GM18511 (cell line): ENCODE data around the gene RFX3.
"Not testable (repeated sequence)": the region's sequence is repeated elsewhere in the genome, so short reads cannot be mapped to it uniquely, and the experiment has no call there.

Experiments
- ATAC-seq: cut with Tn5 transposase; IDR thresholded peaks from one replicate; pipeline ENCODE4 v1.9.1; 2021; ENCODE audit warnings: mild to moderate bottlenecking, moderate library complexity; ENCODE audit not compliant: unreplicated experiment

RFX3 gene

DNA sequence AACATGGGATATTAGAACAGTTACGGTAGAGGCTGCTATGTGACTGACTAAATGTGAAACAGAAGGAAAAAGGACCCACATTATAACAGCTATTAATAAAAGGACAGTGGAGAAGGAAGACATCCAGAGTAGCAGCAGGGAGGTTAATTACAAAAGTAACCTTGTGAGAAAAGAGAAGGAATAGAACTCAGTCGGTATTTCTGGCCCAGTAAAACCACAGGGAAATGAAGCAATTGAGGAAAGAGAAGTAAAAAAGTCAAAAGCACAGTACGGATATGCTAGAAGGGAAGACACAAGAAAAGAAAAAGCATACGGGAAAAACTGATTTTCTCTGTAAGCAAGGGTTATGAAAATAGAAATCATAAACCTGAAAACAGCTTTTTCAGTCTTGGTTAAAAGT is 164.7 kb downstream of the RFX3 start:
- ATAC-seq, result no peak

- ATAC-seq, result no peak
Observed at GRCh38 chr9:3360245-3360644, 165.6 kb downstream of the RFX3 start.

DNA sequence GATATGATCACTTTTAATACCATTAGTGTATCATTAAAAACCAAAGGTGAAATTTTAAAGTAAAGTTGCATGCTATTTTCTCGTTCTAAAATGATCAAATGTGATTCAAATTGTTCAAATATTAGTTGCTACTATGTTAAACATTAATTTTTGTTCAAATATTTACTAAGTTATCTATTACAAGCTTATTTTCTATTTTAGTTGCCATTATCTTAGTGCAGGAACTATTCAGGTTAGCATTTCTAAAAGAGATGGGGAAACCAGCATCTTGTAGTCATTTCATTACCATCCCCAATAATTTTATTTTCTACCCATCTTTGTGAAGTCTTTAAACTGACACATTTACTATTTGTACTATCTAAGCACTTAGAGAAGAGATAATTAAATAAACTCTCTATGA is 166.0 kb downstream of the RFX3 start:
- no peak for ATAC-seq

- no peak for ATAC-seq
Observed at GRCh38 chr9:3359048-3359692, 166.6 kb downstream of the RFX3 start.

GRCh38 chr9:3348169-3348568 is 177.6 kb downstream of the RFX3 start:
- no peak for ATAC-seq

- no peak for ATAC-seq
Observed at GRCh38 chr9:3346549-3346948, 179.3 kb downstream of the RFX3 start.

DNA sequence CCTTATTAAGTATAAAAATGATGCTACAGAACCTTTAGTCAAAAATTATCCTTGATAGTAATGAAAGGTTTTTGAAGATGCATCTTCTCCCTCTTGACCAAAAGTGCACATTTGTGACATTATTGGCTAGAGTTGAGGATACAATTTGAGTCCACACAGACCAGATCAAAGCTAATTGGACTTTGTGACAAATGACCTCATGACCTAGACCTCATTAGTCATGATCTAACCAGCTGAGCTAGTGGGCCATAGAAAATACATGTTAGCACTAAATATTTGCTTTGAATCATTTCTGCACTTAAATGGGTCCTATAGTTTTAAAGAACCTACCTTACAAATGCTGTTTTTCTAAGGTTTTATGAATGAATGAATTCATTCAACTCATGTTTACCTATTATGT is 182.1 kb downstream of the RFX3 start:
- ATAC-seq, result no peak

GRCh38 chr9:3342159-3342777 is 183.5 kb downstream of the RFX3 start:
- no peak for ATAC-seq

GRCh38 chr9:3337515-3338225 is 188.1 kb downstream of the RFX3 start:
- ATAC-seq, result no peak

DNA sequence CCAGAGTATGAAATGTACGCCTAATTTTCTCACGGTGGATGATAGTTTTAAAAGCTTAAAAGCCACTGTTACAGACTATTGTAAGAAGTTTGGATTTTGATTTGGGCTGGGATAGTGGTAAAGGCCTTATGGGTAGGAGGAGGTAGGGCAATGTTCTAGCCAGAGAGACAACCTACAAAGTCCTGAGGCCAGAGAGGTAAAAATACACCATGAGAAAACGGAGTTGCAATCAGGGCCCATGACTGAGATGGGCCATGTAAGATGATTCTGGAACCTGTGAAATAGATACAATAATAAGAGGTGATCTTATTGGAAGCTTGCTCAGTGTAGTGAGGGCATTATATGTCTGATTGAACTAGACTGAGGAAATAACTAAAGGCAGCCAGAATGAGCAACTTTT is 188.8 kb downstream of the RFX3 start:
- no peak for ATAC-seq

- ATAC-seq, result no peak
Observed at GRCh38 chr9:3332802-3333201, 193.0 kb downstream of the RFX3 start.

DNA sequence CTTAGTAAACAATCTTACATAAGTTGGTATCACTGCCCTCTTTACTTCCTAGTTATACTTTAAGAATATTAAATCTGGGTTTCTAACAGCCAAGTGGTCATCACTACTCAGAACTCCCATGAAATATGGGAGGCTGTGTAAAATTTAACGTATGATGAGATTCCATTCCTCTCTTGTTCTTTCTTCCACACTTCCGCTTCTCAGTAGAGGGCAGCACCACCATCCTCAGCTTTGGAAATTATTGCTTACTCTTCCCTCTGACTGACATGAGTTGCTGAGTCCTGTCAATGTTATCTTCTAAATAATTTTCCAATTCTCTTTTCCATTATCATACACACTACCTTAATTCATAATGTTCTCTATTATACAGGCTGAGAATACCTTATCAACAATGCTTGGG is 194.0 kb downstream of the RFX3 start:
- ATAC-seq, result no peak

DNA sequence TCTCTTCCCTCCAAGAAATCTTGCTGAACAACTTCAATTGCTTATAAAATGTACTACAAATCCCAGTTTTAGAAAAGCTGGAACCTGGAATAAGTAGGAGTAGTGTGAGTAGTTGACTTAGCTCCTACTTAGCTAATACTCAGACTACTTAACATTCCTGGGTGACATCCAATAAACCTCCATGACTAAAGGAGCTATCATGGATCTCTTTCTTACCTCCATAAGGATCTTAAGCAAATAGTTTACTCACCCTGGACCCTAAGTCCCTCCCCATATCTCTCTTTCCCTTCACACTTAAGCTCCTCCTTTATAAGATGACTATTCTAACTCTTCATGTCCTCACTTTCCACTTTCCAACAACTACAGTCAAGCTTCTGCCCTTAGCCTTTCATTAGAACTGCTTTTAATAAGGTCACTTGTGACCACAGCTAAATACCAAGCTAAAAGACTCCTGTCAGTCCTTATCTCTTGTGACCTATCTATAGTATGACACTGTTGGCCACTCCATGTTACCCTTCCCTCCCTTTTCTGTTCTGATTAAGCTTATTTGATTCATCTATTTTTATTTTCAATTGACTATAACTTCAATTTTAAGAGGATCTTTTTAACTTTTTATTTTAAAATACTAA is 194.9 kb downstream of the RFX3 start:
- no peak for ATAC-seq

- ATAC-seq, result no peak
Observed at GRCh38 chr9:3329361-3329760, 196.4 kb downstream of the RFX3 start.

DNA sequence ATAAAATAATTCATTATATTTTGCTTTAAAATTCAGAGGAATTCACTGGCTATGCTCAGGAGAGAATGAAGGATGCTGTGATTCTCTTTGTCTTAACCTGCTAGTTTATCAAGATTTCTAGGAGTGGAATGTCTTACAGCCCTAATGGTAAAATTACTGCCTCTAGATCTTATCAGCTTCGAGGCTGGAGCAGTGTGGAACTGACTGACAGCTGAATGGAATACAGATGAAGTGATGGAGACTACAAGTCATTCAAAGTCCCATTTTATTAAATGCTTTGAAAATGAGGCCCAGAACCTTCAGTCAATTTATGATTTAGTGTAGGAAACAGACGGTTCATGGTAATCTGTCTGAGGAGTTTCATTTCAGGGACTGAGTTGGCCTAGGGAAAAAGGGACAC is 202.1 kb downstream of the RFX3 start:
- ATAC-seq, result no peak

DNA sequence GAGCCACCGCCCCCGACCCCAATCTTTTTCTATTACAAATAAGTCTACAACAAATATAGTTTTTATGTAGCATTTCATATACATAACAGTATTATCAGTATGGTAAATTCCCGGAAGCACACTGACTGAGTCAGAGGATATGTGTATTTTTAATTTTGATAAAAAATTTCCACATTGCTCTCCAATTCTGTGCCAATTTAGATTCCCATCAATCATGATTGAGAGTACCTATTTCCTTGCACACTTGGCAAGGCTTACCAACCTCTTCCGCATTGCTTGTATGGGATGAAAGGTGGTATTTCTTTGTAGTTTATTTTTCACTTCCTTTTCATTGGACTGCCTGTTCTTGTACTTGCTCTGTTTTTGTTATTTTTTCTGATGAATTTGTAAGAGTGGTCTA is 204.6 kb downstream of the RFX3 start:
- no peak for ATAC-seq

- ATAC-seq, result not testable (repeated sequence)
Observed at GRCh38 chr9:3312595-3312994, 213.2 kb downstream of the RFX3 start.

DNA sequence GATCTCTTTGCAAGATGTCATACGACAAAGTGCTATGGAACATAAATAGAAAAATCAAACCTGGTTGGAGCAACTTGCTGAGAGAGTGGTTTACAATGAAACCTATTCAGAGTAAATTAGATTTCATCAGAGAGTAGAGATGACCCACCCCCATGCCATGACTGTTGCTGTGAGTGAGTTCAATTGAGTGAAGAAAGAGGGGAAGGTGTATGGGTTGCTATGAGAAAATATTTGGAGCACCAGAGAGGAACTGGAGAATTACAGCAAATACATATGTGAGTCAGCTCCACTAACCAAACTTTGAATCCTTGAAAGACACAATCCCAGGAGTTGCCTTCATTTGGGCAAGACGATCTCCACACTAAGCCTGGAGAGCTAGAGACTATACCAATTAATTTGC is 217.2 kb downstream of the RFX3 start:
- no peak for ATAC-seq

DNA sequence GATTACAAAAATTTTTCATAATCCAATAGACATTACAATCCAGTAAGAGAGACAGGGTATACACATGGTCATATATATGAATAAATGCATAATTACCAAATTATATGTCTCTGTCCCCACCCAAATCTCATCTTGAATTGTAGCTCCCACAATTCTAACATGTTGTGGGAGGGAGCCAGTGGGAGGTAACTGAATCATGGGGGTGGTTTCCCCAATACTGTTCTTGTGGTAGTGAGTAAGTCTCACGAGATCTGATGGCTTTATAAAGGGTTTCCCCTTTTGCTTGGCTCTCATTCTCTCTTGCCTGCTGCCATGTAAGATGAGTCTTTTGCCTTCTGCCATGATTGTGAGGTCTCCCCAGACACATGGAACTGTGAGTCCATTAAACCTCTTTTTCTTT is 221.4 kb downstream of the RFX3 start:
- ATAC-seq, result not testable (repeated sequence)

DNA sequence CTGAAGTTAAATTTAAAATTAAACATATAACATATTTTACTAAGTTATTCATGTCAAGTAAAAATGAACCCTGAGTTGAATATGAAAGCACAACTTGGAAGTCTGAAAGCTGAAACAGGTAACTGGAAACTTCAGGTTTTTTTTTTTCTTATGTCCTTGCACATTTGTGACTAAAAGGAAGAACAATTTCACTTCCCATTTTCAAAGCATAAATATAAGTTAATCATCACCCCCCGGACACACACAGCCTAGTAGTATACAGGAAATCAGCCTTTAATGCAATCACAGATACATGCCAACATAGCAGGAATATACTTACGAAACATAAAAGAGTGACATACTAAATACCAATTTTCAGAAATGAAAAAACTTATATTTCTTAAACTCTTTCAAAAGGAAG is 225.9 kb downstream of the RFX3 start:
- peak; percentile 99 for ATAC-seq

GRCh38 chr9:3296536-3296935 is 229.3 kb downstream of the RFX3 start:
- no peak for ATAC-seq

- no peak for ATAC-seq
Observed at GRCh38 chr9:3292311-3292710, 233.5 kb downstream of the RFX3 start.
